GM19324 (cell line): ENCODE measurements around the gene FAM124A.

Experiments used
- ATAC-seq: cut with Tn5 transposase; IDR thresholded peaks from one replicate; pipeline ENCODE4 v1.9.1; 2021; ENCODE audit warnings: mild to moderate bottlenecking, moderate library complexity; ENCODE audit not compliant: unreplicated experiment, low FRiP score

The FAM124A gene

DNA sequence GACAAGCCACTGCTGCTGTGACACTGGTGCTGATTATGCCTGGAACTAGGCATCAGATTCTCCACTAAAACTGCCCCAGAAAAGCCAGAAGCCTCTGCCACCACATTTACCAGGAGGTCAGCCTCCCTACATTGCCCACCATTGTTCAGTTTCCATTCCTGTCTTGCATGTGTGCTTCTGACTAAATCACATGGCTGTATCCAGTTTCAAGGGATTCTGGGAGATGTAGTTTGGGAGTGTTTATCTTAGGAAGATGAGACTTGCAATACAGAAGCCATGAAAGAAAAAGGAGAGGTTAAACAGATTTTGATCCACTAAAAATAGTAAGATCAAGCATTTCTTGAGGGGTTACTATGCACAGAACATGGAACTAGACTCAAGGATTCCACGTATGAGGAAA is 76.6 kb downstream of the FAM124A start:
- no peak for ATAC-seq

- ATAC-seq: no peak
Observed at GRCh38 chr13:51303063-51303552, 80.9 kb downstream of the FAM124A start.

GRCh38 chr13:51303882-51304281 is 81.7 kb downstream of the FAM124A start:
- no peak for ATAC-seq

GRCh38 chr13:51305271-51305967 is 83.2 kb downstream of the FAM124A start:
- ATAC-seq: no peak

GRCh38 chr13:51308781-51309180 is 86.6 kb downstream of the FAM124A start:
- no peak for ATAC-seq

DNA sequence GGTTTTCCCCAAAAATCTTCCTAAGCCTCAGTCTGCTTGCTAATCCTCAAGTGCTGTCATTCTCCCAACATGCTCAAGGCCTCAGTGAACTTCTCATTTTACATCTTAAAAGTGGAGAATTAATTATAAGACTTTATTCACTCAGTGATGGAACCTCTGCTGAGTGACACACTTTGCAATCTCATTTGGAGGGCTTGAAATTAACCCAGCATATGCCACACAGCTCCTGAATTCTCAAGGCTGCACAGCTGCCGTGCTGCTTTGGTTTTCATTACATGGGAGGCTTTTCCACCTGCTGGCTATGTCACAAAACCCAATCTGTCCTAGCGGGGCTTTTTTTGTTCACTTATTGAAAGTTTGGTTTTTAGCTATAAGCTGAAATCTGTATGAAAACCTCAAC is 89.0 kb downstream of the FAM124A start:
- no peak for ATAC-seq

- no peak for ATAC-seq
Observed at GRCh38 chr13:51311957-51312520, 89.8 kb downstream of the FAM124A start.

- ATAC-seq: no peak
Observed at GRCh38 chr13:51313619-51314018, 91.4 kb downstream of the FAM124A start.

DNA sequence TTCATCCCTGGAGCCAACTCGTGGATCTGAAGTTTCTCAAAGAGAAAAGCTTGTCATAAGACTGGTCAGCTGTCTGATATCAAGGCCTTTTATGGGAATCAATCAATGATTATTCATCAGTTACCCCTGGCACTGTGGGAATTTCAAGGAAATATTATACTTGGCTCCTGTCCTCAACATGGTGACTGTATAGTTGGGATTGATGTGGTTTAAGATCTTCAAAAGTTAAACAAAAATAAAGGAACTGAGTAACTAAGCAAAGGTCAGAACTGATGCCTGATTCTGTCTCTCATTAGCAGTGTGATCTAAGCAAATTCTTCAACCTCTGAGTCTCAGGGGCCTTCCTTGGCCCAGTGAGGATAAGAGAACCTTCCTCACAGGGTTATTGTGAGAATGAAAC is 95.1 kb downstream of the FAM124A start:
- no peak for ATAC-seq

GRCh38 chr13:51318015-51318414 is 95.8 kb downstream of the FAM124A start:
- ATAC-seq: no peak

- no peak for ATAC-seq
Observed at GRCh38 chr13:51318876-51319275, 96.7 kb downstream of the FAM124A start.

- ATAC-seq: no peak
Observed at GRCh38 chr13:51321836-51322235, 99.6 kb downstream of the FAM124A start.

DNA sequence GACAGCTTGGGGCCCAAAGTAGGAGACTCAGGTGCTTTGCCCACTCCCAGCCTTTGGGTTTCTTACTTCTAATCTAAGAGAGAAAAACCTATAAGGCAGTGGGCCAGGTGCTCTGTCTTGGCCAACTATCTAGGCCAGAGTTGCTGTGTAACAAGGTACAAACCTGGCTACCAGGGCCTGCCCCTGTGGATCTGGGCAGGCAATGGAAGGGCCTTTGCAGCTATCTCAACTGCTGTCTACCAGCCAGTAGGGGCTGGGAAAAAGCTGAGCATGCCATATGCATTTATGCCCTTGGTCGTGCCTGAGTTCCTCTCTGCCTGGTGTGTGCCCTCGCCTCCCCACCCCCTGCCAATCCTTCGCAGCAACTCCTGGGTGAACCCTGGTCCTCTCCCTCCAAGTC is 100.6 kb downstream of the FAM124A start:
- no peak for ATAC-seq

DNA sequence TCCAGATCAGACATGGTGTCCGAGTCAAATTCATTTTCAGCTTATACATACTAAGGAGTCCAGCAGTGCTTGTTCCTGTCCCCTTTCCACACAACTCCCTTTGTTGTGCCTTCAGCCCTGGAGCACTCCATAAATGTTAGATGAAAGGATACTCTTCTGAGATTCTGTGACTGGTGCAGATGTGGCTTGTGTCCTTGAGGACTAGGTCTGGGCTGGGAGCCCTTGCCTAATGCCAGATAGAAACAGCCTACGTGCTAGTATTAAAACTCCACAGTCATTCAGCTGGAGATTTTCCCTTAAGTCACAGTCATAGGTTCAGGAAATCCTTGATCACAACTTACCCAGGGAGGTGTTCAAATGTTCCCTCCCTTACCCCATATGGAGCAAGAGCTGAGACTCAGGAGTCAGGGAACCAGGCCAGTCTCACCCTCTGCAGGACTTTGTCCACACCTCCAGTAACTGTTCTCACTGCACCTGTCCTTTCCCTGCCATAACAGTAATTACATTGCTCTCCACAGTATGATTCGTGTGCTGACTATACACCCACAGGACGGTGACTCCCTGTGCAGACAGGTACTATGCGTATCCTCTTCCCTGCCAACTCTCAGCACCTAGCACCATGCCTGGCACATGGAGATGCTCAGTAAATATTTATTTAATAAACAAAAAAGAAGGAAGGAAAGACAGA is 101.8 kb downstream of the FAM124A start:
- ATAC-seq: no peak

DNA sequence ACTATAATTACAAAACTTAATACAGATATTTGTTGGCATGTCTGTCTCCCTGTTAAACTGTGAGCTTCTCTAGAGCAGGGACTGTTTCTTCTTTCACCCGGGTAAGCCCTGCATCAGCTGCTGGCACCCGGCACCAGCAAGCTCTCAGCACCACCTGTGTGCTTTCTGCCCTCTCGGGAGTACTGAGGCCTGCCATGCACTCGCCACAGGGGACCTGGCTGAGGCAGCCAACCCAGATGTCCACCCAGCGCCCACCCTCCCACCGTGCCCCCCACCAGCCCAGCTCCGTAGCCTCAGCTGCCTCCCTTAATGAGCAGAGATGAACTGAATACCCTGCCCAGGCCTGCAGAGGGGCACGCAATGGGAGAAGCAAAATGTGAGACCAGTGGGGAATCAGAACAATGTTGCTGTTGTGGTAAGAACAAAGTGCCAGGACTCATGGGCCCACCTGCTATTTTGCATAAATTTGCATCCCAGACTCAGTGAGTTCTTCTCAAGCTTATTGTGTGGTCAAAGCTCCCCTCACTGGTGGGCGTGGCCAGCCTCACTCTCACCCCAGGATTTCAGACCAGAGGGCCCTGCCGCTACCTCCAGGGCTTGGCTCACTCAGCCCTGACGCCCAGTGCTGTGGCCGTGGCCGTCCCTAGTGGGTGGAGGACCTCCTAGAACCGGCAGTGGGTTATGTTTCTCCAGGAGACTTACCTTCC is 102.7 kb downstream of the FAM124A start:
- ATAC-seq: no peak

- no peak for ATAC-seq
Observed at GRCh38 chr13:51325837-51326236, 103.6 kb downstream of the FAM124A start.

GRCh38 chr13:51326777-51327176 is 104.6 kb downstream of the FAM124A start:
- ATAC-seq: no peak

DNA sequence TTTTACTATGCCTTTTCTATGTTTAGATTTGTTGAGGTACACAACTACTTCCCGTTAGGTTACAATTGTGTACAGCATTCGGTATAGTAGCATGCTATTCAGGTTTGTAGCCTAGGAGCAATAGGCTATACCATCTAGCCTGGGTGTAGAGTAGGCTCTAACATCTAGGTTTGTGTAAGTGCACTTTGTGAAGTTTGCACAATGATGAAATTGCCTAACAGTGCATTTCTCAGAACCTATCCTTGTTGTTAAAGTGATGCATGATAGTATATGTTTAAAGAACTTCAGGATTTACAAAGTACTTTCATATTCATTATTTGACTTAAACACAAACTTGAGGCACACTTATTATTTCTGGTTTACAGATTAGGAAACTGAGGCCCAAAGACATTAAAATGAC is 105.8 kb downstream of the FAM124A start:
- no peak for ATAC-seq

GRCh38 chr13:51328488-51328887 is 106.3 kb downstream of the FAM124A start:
- no peak for ATAC-seq

DNA sequence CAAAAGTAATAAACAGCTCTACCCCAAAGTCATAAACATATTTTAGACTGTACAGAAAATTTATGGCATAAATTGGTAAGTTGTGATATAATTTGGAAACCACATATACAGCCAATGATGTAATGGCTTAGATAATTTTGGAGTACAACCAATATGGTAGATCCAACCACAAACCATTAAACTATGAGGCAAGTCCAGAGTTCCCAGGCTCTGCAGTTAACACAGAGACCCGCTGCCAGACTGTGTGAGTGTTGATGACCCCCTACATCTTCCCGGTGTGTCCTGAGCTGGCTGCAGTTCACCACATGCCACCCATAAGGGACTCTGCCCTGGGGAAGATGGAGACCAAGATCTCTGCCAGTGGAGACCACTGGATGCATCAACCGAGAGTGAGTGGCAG is 107.4 kb downstream of the FAM124A start:
- ATAC-seq: no peak

- no peak for ATAC-seq
Observed at GRCh38 chr13:51330791-51331190, 108.6 kb downstream of the FAM124A start.
